Spinal cord (tissue), 10 donors: ENCODE data around the gene HM13. TPM values are rescaled to one million over a fixed set of nuclear protein-coding genes. Genes with fewer than 3 reads are reported as not detected.
A peak's percentile ranks its signal among the peaks of the same experiment; 100 is the strongest.
"Not testable (repeated sequence)": the region's sequence is repeated elsewhere in the genome, so short reads cannot be mapped to it uniquely, and the experiment has no call there.

Experiments used
- DNase-seq, 6 donors: peaks; one replicate each; pipeline versions ENCODE4 v3.0.0 to v3.0.0-alpha.2; 2013 to 2015; ENCODE audit warnings: low spot score in 6 of 6, low read depth in 4 of 6
- H3K27ac ChIP-seq: one replicate; pipeline ENCODE4 v1.5.1; 2013; ENCODE audit warnings: low read depth, low read length, control low read depth
- H3K27me3 ChIP-seq: one replicate; pipeline ENCODE4 v1.6.1; 2013; ENCODE audit warnings: low read length; ENCODE audit not compliant: control insufficient read depth, insufficient read depth
- H3K36me3 ChIP-seq: one replicate; pipeline ENCODE4 v1.6.1; 2013; ENCODE audit warnings: low read length; ENCODE audit not compliant: control insufficient read depth, insufficient read depth
- H3K4me1 ChIP-seq: one replicate; pipeline ENCODE4 v1.6.1; 2013; ENCODE audit warnings: low read length; ENCODE audit not compliant: control insufficient read depth, insufficient read depth
- H3K4me3 ChIP-seq: one replicate; pipeline ENCODE4 v1.5.1; 2013; ENCODE audit warnings: low read depth, low read length, control low read depth
- H3K9me3 ChIP-seq: one replicate; pipeline ENCODE4 v1.6.1; 2013; ENCODE audit warnings: low read length; ENCODE audit not compliant: control insufficient read depth, insufficient read depth
- WGBS: methylation state at CpG from one replicate; pipeline ENCODE4 v1.1.5; 2013; ENCODE audit warnings: missing lambda C conversion rate; ENCODE audit not compliant: insufficient coverage; 5-methylcytosine and 5-hydroxymethylcytosine counted together
- polyA plus RNA-seq, 2 donors: library from polyadenylated mRNA; unstranded; fragments of 120-200 nt; gene quantifications; one replicate each; pipeline ENCODE4 v1.2.1, GENCODE V29; 2013; ENCODE audit not compliant: insufficient read length in 2 of 2
- total RNA-seq, 2 donors: library from RNA; depleted of rRNA in 1 of 2; stranded (reverse); fragments of 120-200 nt in 1 of 2; fragments of >200 nt in 1 of 2; gene quantifications; one replicate each; pipeline versions ENCODE4 v1.2.3 to v1.2.4, GENCODE V29; 2013 to 2014
- donor health status: healthy.

Gene HM13
- total and polyA plus RNA-seq, 4 donors, result 40.5 to 137 (median 85.0) TPM

GRCh38 chr20:31603822-31604566 is 89.8 kb downstream of the HM13 start:
- peak overlapping the region; percentile 78 for H3K4me3 ChIP-seq
- H3K4me1 ChIP-seq, result peaks cover 46% of the 10 kb centered on the region
- peaks cover 7% of the 10 kb centered on the region for H3K27me3 ChIP-seq
- WGBS, result 1% methylated on average over 38 of the region's 43 CpGs
- no peaks in the 10 kb centered on the region for H3K9me3 ChIP-seq
- no peaks in the 10 kb centered on the region for H3K36me3 ChIP-seq
- peak overlapping the region; percentile 97 for H3K27ac ChIP-seq
- DNase-seq, result peak in 5 of 6 donors; percentile 86 to 97 (median 93)

DNA sequence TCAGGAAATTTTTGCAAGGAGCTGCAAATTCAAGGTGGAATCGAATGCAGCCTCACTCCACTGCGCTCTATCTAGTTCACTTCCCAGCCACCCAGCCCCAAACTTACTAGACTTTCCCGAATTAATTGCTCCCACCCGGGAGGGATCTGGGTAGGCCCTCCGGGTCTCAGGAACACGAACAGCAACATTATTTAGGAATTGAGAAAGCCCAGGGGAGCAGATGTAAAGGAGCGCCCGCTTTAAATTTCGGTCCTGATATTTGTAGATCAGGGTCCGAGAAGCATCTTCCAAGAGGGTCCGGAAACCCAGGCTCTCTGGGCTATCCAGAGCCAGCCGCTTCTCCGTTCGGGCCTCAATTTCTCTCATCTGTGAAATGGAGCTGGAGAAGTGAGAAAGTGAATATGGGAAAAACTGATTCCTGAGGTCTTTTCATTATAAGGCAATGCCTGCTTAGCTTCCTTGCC is 90.4 kb downstream of the HM13 start:
- Histone ChIP-seq H3K4me1 (peaks cover 46% of the 10 kb centered on the region), H3K4me3 (peak overlapping the region; percentile 78), H3K9me3 (no peaks in the 10 kb centered on the region), H3K36me3 (no peaks in the 10 kb centered on the region), H3K27ac (peak overlapping the region; percentile 97), H3K27me3 (peaks cover 7% of the 10 kb centered on the region)
- DNase-seq, result no peak
- 0% methylated on average over 13 of the region's 14 CpGs for WGBS

DNA sequence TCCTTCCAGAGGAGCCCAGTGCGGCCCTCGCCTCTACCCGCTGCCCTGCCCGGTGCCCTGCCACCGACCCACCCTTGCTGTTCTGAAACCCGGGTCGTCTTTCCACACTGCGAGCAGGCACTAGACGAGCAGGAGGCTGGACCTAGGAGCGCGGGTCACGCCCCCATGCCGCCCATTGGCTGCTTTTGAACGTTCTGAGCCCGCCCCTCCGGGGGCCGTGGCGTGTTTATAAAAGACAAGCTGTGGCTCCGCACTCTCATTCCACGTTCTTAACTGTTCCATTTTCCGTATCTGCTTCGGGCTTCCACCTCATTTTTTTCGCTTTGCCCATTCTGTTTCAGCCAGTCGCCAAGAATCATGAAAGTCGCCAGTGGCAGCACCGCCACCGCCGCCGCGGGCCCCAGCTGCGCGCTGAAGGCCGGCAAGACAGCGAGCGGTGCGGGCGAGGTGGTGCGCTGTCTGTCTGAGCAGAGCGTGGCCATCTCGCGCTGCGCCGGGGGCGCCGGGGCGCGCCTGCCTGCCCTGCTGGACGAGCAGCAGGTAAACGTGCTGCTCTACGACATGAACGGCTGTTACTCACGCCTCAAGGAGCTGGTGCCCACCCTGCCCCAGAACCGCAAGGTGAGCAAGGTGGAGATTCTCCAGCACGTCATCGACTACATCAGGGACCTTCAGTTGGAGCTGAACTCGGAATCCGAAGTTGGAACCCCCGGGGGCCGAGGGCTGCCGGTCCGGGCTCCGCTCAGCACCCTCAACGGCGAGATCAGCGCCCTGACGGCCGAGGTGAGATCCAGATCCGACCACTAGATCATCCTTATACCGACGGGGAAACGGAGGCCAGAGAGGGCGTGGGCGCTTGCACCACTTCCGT is 91.0 kb downstream of the HM13 start, which contains the start of gene ID1:
ID1 (plus strand) TSS at position 259 of the 871 bp plus-strand sequence; CDS start at position 358, 99 bp downstream.
- Histone ChIP-seq H3K4me3 (peak within 1 kb of the TSS; percentile 78), H3K27ac (peak within 1 kb of the TSS; percentile 97), H3K4me1 (peaks cover 46% of the 10 kb centered on the region), H3K27me3 (peaks cover 7% of the 10 kb centered on the region), H3K36me3 (no peaks in the 10 kb centered on the region), H3K9me3 (no peaks in the 10 kb centered on the region)
- WGBS, result under 1% methylated on average over 74 of the region's 74 CpGs
- peak in 5 of 6 donors; percentile 89 to 98 (median 91) for DNase-seq

GRCh38 chr20:31605902-31606803 is 91.9 kb downstream of the HM13 start:
- under 1% methylated on average over 29 of the region's 39 CpGs for WGBS
- Histone ChIP-seq H3K27ac (peak overlapping the region; percentile 87), H3K27me3 (peaks cover 7% of the 10 kb centered on the region), H3K9me3 (no peaks in the 10 kb centered on the region), H3K36me3 (no peaks in the 10 kb centered on the region), H3K4me1 (peaks cover 46% of the 10 kb centered on the region), H3K4me3 (peak overlapping the region; percentile 78)
- DNase-seq, result peak in 2 of 6 donors; percentile 48 to 50

DNA sequence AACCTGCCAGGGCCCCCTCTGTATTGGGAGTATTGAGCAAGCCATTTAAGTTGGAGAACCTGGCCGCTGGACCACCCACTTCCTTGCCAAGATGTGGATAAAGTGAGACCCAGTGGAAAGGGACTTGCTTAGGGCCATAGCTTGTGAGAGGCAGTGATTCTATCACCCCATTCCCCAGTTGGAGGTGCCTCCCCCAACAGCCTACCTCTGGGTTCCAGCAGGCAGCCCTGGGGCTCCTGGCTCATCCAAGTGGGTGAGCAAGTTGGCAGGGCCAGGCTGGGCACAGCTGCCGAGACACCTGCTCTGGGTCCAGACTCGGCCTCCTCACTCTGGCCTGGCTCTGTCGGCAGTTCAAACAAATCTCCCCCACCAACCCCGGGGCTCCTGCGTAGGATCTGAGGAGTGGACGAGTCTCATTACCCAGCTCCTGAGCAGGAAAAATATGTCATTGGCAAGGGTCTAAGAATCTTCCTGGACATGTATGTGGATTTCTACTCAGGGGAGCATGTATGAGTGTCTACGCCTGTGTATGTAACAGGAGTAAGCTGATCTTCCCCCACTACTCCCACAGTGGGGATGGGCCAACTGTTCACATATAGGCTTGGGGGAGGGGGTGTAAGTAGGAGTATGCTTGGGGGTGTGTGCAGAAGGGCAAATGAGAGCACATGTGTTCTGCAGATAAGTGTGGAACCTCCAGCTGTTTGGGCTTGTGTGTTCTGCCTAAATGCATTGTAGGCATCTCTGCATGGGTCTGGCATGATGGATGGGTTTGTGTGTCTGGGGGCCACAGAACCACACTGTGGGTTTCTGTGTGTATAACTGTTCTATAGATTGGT is 92.8 kb downstream of the HM13 start:
- peak overlapping the region; percentile 87 for H3K27ac ChIP-seq
- peaks cover 46% of the 10 kb centered on the region for H3K4me1 ChIP-seq
- H3K36me3 ChIP-seq, result no peaks in the 10 kb centered on the region
- H3K4me3 ChIP-seq, result peak overlapping the region; percentile 78
- H3K27me3 ChIP-seq, result peaks cover 7% of the 10 kb centered on the region
- no peaks in the 10 kb centered on the region for H3K9me3 ChIP-seq
- no CpG with 5 or more reads among the region's 8 CpGs for WGBS
- DNase-seq, result peak in 2 of 6 donors; percentile 33 to 38

GRCh38 chr20:31607640-31608250 is 93.5 kb downstream of the HM13 start:
- Histone ChIP-seq H3K36me3 (no peaks in the 10 kb centered on the region), H3K9me3 (no peaks in the 10 kb centered on the region), H3K27me3 (peaks cover 7% of the 10 kb centered on the region), H3K4me3 (peak overlapping the region; percentile 78), H3K27ac (peak overlapping the region; percentile 87), H3K4me1 (peaks cover 50% of the 10 kb centered on the region)
- no peak for DNase-seq
- 20% methylated on average over 3 of the region's 9 CpGs for WGBS

DNA sequence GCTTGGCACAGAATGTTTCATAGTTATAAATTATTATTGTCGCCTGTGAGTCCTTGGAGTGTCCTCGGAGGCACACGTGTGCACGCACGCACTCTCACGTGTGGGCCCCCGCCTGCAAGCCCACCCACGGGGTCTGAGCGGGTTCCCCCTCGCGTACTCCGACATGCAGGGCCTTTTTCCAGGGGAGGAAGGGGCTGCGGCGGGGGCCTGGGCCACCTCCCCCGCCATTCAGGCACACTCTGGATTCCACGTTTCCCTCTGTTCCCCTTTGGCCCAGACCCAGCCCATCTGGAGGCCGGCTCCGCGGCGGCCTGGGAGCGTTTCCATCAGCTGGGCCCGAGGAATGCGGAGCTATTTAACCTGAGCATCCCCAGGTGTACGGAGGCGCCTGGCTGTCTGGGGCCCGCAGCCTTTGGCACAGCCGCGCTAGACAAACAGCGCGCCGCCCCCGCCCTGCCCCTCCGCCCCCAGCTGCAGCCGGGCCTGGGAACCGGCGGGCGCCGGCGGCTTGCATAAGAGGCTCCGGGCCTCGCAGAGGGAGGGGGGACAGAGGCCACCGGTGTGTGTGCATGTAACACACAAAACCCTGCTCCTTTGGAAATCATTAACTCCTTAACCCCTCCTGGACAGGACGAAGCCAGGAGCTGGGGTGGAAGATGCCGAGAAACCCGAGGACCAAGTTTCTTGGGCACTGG is 94.2 kb downstream of the HM13 start:
- Histone ChIP-seq H3K4me3 (peak overlapping the region; percentile 78), H3K27me3 (peaks cover 7% of the 10 kb centered on the region), H3K9me3 (no peaks in the 10 kb centered on the region), H3K27ac (peak overlapping the region; percentile 87), H3K36me3 (no peaks in the 10 kb centered on the region), H3K4me1 (peaks cover 51% of the 10 kb centered on the region)
- 7% methylated on average over 42 of the region's 45 CpGs for WGBS
- peak in 2 of 6 donors; percentile 63 to 76 for DNase-seq

DNA sequence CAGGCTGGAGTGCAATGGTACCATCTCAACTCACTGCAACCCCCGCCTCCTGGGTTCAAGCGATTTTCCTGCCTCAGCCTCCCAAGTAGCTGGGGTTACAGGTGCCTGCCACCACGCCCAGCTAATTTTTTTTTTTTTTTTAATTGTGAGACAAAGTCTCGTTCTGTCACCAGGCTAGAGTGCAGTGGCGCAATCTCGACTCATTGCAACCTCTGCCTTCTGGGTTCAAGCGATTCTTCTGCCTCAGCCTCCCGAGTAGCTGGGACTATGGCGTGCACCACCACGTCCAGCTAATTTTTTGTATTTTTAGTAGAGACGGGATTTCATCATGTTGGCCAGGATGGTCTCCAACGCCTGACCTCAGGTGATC is 98.0 kb downstream of the HM13 start:
- H3K27ac ChIP-seq, H3K36me3 ChIP-seq, H3K4me3 ChIP-seq, H3K9me3 ChIP-seq, H3K27me3 ChIP-seq, DNase-seq: not testable (repeated sequence)
- 98% methylated on average over 12 of the region's 12 CpGs for WGBS
- peaks cover 18% of the 10 kb centered on the region for H3K4me1 ChIP-seq
